HL-60 (cell line): Measurements from ENCODE around the gene OSGEPL1.

Experiments
- POLR2AphosphoS5 ChIP-seq: IDR thresholded peaks from 2 replicates; pipeline ENCODE4 v1.6.1; 2012; ENCODE audit warnings: low read depth
- TF ChIP-seq, protein P1 (sequence below): IDR thresholded peaks from 2 replicates; pipeline ENCODE4 v1.6.1; 2012; ENCODE audit warnings: low read depth; ENCODE audit not compliant: insufficient replicate concordance
- TF ChIP-seq, protein P2 (sequence below): IDR thresholded peaks from one replicate; pipeline ENCODE4 v1.5.1; 2011; ENCODE audit warnings: low read length, control low read depth, inconsistent platforms; ENCODE audit not compliant: insufficient read depth

DNA sequence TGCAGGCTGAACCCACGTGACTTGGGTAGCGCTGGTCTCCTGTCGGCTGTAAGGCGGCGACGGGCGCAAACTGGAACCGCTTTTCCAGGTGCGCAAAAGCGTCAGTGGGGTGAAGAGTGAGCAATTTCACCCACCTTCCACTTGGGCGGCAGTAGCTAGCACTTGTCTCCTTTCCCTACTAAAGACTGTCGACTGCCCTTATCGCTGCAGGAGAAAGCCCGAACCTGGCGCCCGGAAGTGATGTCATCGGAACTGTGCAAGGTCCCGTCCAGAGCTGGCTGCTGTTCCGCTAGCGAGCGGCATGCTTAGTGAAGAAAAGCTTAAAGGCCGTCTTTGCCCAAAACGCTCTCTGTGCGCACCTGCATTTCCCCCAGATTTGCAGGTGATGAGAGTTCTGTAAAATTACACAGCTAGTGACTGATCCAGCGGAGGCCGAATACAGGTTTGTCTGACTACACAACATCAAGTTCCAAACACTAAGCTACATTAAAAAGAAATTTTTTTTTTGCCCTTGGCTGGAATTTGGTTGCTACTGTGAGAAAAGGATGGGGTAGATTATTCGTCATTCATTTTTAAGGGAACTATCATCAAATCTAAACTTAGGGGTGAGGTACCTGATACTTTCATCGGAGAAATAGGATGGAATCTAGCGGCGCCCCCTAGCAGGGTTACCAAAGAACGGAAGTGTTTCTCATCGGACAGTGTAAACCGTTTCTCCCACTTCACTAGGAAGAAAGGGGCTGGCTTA lies at the start of gene OSGEPL1:
- TF ChIP-seq, protein P1, sequence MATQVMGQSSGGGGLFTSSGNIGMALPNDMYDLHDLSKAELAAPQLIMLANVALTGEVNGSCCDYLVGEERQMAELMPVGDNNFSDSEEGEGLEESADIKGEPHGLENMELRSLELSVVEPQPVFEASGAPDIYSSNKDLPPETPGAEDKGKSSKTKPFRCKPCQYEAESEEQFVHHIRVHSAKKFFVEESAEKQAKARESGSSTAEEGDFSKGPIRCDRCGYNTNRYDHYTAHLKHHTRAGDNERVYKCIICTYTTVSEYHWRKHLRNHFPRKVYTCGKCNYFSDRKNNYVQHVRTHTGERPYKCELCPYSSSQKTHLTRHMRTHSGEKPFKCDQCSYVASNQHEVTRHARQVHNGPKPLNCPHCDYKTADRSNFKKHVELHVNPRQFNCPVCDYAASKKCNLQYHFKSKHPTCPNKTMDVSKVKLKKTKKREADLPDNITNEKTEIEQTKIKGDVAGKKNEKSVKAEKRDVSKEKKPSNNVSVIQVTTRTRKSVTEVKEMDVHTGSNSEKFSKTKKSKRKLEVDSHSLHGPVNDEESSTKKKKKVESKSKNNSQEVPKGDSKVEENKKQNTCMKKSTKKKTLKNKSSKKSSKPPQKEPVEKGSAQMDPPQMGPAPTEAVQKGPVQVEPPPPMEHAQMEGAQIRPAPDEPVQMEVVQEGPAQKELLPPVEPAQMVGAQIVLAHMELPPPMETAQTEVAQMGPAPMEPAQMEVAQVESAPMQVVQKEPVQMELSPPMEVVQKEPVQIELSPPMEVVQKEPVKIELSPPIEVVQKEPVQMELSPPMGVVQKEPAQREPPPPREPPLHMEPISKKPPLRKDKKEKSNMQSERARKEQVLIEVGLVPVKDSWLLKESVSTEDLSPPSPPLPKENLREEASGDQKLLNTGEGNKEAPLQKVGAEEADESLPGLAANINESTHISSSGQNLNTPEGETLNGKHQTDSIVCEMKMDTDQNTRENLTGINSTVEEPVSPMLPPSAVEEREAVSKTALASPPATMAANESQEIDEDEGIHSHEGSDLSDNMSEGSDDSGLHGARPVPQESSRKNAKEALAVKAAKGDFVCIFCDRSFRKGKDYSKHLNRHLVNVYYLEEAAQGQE, result no peak
- TF ChIP-seq POLR2AphosphoS5, result peak; percentile 87
- TF ChIP-seq, protein P2, sequence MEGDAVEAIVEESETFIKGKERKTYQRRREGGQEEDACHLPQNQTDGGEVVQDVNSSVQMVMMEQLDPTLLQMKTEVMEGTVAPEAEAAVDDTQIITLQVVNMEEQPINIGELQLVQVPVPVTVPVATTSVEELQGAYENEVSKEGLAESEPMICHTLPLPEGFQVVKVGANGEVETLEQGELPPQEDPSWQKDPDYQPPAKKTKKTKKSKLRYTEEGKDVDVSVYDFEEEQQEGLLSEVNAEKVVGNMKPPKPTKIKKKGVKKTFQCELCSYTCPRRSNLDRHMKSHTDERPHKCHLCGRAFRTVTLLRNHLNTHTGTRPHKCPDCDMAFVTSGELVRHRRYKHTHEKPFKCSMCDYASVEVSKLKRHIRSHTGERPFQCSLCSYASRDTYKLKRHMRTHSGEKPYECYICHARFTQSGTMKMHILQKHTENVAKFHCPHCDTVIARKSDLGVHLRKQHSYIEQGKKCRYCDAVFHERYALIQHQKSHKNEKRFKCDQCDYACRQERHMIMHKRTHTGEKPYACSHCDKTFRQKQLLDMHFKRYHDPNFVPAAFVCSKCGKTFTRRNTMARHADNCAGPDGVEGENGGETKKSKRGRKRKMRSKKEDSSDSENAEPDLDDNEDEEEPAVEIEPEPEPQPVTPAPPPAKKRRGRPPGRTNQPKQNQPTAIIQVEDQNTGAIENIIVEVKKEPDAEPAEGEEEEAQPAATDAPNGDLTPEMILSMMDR, result peak; percentile 48
